NCI-H748 (cell line): ENCODE data around the gene PIEZO1.
A peak's percentile ranks its signal among the peaks of the same experiment; 100 is the strongest.
"Not testable (repeated sequence)": the region's sequence is repeated elsewhere in the genome, so short reads cannot be mapped to it uniquely, and the experiment has no call there.

ENCODE experiments used
- DNase-seq: peaks from one replicate; lab custom pipeline; 2025; ENCODE audit not compliant: unreplicated experiment; lab: John Stamatoyannopoulos, UW

Gene PIEZO1

GRCh38 chr16:88678224-88678979 is 106.6 kb downstream of the PIEZO1 start:
- no peak for DNase-seq

- DNase-seq = no peak
Observed at GRCh38 chr16:88677721-88678120, 107.3 kb downstream of the PIEZO1 start.

- no peak for DNase-seq
Observed at GRCh38 chr16:88676502-88677242, 108.3 kb downstream of the PIEZO1 start.

- no peak for DNase-seq
Observed at GRCh38 chr16:88673716-88674379, 111.2 kb downstream of the PIEZO1 start.

- DNase-seq = peak; percentile 19
Observed at GRCh38 chr16:88672776-88673175, 112.2 kb downstream of the PIEZO1 start.

GRCh38 chr16:88671806-88672205 is 113.2 kb downstream of the PIEZO1 start:
- no peak for DNase-seq

GRCh38 chr16:88669980-88670379 is 115.0 kb downstream of the PIEZO1 start:
- no peak for DNase-seq

- not testable (repeated sequence) for DNase-seq
Observed at GRCh38 chr16:88669493-88669892, 115.5 kb downstream of the PIEZO1 start.

GRCh38 chr16:88667461-88667860 is 117.6 kb downstream of the PIEZO1 start:
- no peak for DNase-seq

GRCh38 chr16:88665570-88665969 is 119.5 kb downstream of the PIEZO1 start:
- DNase-seq = no peak
